ENCODE results near the gene CTRL. TPM values are rescaled to one million over a fixed set of nuclear protein-coding genes. Genes with fewer than 3 reads are reported as not detected.
"Not testable (repeated sequence)": the region's sequence is repeated elsewhere in the genome, so short reads cannot be mapped to it uniquely, and the experiment has no call there.

The CTRL gene
- total RNA-seq, 2 donors from 2014 or later = 1.1 to 1.2 TPM

DNA sequence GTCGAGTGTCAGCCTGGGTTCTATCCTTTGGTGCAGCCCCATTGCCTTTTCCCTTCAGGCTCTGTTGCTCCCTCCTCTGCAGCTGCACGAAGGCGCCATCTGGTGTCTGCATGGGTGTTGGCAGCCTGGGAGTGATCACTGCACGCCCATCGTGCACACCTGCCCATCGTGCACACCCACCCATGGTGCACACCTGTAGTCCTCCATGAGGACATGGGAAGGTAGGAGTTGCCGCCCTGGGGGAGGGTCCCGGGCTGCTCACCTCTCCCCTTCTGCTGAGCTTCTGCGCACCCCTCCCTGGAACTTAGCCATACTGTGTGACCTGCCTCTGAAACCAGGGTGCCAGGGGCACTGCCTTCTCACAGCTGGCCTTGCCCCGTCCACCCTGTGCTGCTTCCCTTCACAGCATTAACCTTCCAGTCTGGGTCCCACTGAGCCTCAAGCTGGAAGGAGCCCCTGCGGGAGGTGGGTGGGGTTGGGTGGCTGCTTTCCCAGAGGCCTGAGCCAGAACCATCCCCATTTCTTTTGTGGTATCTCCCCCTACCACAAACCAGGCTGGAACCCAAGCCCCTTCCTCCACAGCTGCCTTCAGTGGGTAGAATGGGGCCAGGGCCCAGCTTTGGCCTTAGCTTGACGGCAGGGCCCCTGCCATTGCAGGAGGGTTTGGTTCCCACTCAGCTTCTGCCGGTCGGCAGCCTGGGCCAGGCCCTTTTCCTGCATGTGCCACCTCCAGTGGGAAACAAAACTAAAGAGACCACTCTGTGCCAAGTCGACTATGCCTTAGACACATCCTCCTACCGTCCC lies 2.9 kb downstream of the CTRL start:
- intact Hi-C loops (cut with DNase I) = loop anchor here (5.0 kb wide), 3 partner anchors 46 to 101 kb away; partner anchors contain the start of gene NRN1L (in 1 of the 2)
- peak; percentile 92 for DNase-seq (ENCODE audit: low spot score)

DNA sequence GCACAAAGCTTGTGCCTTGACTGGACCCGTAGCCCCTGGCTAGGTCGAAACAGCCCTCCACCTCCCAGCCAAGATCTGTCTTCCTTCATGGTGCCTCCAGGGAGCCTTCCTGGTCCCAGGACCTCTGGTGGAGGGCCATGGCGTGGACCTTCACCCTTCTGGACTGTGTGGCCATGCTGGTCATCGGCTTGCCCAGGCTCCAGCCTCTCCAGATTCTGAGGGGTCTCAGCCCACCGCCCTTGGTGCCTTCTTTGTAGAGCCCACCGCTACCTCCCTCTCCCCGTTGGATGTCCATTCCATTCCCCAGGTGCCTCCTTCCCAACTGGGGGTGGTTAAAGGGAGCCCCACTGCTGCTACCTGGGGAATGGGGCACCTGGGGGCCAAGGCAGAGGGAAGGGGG lies 3.5 kb downstream of the CTRL start:
- intact Hi-C loops (cut with DNase I) = loop anchor here (5.0 kb wide), 3 partner anchors 46 to 101 kb away; partner anchors contain the start of gene NRN1L (in 1 of the 2)
- no peak for DNase-seq (ENCODE audit: low spot score)

DNA sequence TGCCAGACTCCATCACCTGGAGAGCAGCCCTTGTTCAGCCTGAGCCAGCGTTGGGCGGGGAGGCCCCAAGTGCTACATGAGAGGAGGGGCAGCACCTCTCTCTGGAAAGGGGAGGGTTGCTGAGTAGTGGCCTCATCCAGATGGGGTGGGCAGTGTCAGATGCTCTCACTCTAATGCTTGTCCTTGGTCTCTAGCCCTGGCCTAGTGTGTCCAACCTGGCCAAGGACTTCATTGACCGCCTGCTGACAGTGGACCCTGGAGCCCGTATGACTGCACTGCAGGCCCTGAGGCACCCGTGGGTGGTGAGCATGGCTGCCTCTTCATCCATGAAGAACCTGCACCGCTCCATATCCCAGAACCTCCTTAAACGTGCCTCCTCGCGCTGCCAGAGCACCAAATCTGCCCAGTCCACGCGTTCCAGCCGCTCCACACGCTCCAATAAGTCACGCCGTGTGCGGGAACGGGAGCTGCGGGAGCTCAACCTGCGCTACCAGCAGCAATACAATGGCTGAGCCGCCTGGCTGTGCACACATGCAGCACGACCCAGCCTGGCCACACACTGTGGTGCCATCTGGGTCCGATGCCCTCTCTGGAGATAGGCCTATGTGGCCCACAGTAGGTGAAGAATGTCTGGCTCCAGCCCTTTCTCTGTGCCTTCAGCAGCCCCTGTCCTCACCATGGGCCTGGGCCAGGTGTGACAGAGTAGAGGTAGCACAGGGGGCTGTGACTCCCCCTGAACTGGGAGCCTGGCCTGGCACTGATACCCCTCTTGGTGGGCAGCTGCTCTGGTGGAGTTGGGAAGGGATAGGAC lies 4.3 kb downstream of the CTRL start:
- DNase-seq (ENCODE audit: low spot score) = no peak
- intact Hi-C loops (cut with DNase I) = loop anchor here (2.0 to 5.0 kb wide), 4 partner anchors 45 to 109 kb away; partner anchors contain the start of gene NRN1L (in 1 of the 2)

DNA sequence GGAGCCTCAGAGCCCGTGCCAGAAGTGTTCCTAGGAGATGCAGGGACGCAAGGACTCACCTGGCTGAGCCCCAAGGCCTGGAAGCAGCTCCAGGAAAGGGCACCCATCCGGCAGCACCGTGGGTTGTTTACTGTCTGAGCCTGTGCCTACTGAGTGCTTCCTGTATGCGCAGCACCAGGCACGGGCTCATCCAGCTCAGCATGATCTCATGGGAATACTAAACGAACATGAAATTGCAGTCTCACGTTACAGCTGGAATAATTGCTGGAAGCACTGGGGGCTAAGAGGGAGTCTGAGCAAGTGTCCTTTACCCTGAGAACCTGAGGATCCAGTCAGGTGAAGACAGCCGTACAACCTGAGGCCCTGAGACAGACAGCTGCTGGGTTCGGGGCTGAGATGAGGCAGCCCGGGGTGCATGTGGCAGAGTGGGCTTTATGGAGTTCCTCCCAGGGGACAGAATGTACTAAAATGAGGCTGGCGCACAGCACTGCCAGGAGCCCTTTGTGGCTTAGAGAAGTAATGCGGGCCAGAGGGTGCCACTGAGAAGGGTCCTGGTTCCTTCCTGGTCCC lies 5.4 kb downstream of the CTRL start:
- no peak for DNase-seq (ENCODE audit: low spot score)
- intact Hi-C loops (cut with DNase I) = loop anchor here (2.0 to 5.0 kb wide), 4 partner anchors 44 to 107 kb away; partner anchors contain the start of gene NRN1L (in 1 of the 2)

DNA sequence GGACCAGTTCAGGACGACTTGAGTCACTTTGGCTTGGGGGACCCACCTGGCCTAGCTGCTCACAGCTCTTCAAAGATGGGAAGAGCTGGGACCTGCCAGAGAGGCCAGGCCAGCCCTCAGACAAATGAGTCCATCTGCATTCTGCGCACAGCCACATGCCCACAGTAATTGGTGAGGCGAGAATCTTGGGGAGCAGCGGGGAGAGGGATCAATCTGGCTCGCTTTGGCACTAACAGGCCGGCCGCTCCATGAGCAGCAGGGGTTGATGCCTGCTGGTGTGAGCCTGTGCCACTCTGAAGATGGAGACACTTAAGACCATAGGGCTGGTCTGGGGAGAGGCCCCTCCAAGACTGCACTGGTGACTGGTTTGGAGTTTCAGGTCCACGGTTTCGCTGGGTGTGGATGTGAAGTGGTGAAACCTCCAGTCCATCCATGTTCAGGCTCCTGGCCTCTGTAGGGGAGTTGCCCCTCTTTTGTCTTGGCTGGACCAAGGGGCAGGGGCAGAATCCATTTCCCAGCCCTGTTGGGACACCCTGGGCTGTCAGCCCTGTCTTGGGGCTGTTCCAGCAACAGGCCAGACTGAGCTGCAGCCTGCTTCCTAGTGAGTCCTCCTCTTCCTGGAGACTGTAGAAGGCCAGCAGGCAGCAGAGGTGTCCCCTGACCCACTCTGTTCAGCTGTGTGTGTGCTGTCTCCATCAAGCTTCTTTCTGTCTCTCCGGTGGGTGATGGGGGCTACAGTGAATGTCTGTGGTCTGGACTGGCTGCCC lies 7.3 kb downstream of the CTRL start:
- intact Hi-C loops (cut with DNase I) = no loop called here
- DNase-seq (ENCODE audit: low spot score) = no peak

DNA sequence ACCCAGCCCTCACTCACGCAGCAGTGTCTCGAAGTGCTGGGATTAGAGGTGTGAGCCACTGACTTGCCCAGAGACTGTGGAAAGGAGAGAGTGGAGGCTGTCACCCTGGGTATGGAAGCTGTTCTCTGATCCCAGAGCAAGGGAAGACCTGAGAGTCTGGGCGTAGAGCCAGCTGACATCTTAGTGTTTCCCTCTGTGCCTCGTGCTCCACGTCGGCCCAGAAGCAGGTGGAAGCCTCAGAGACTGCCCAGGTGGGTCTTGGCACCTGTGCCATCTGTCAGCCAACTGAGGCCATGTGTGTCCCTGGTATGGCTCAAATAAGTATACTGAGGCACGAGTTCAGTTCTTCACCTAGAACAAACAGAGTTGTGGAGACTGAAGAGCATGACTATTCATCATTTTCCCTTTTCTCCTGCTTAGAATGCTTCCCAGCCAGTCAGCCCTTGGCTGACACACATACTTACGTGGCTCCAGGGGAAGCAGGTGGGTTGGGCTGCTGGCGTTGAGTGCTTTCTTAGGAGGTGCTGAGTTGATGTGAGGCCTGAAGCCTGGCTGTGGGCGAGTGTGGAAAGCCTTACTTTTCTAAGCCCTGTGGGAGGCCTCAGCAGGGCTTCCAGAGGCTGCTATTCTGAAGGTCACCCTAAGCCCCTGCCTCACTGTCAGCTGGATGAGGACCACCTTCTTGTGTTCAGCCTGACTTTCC lies 8.1 kb downstream of the CTRL start:
- intact Hi-C loops (cut with DNase I) = no loop called here
- no peak for DNase-seq (ENCODE audit: low spot score)

DNA sequence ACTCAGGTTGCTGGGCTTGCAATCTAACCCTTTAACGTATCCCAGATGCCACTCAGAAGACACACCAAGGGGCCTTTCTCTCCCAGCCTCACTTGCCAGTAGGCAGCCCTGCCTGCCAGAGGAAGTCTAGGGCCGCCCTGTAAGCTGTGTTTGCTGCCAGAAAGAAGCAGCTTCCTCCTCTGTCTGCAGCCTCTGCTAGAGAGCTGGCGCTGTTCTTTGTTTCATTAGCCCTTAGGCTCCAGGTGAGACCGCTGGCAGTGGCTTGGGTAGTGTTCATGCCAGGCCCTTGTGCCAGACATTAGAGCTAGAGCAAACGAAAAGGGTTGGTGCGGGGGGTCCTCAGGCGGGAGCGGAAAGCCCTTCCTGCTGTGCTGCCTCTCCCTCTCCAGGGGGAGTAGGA lies 8.9 kb downstream of the CTRL start:
- intact Hi-C loops (cut with DNase I) = no loop called here

DNA sequence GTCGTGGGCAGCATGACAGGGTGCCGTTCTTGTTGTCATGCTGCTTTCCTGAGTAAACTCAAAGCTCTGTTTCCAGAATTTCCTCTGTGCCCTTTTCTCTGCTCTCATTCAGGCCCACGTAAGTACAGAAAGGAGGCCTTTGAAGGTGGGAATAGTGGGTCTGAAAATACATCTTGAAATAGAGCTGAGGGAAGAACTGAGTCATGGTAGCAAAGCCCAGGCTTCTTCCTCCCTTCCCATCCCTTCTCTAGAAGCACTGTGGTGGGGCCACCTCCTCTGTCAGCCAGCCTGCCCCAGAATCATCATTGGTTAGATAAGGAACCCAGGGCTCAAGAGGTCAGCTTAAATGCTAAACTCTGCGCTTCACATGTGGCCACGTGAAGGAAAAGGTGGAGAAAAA lies 9.4 kb downstream of the CTRL start:
- no peak for DNase-seq (ENCODE audit: low spot score)
- intact Hi-C loops (cut with DNase I) = no loop called here

More for the DNA sequence above, 8.9 kb downstream of the CTRL start:
- DNase-seq (ENCODE audit: low spot score) = no peak

DNA sequence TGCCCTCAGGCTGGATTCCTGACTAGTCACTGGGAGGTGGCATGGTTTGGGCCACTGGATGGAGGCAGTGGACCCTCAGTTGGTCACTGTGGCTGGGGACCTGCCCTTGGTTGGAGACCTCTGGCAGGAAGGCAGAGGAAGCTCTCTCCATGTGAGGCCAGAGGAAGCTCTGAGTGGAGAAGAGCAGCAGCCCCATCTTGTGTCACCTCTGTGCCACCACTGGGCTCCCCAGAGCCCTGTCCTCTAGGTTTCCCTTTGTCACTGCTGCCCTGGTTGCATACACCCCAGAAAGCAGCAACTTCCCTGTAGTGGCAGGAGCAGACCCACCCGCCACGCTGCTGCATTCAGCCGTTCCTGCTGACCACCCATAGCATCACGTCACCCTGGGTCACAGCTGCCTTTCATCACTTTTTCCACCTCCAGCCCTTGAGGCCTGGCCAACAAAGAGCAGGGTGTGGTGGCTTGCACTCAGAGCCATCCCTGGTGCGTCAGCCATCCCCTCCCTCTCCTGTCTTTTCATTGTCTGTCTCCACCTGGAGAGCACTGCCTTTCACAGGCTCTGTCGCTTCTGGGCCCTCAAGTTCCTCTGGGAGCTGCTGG lies 11.9 kb downstream of the CTRL start:
- intact Hi-C loops (cut with DNase I) = no loop called here
- no peak for DNase-seq (ENCODE audit: low spot score)

DNA sequence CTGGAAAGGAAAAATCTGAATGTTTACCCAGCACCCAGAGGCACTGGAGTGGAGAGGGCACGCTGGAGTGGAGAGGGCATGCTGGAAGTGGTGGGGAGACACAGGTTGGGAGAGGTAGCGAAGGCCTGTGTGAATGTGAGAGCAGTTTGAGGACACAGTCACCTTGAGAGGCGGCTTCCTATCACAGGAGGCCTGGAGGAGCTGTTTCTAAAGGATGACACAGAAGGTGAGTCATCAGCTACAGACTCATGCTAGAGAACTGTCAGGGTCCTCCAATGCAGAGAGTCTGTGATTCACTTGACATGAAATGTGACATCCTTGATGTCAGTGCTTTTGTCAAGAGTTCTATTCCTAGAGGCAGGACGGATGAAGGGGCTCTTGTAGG lies 13.8 kb downstream of the CTRL start:
- DNase-seq (ENCODE audit: low spot score) = no peak
- intact Hi-C loops (cut with DNase I) = no loop called here

DNA sequence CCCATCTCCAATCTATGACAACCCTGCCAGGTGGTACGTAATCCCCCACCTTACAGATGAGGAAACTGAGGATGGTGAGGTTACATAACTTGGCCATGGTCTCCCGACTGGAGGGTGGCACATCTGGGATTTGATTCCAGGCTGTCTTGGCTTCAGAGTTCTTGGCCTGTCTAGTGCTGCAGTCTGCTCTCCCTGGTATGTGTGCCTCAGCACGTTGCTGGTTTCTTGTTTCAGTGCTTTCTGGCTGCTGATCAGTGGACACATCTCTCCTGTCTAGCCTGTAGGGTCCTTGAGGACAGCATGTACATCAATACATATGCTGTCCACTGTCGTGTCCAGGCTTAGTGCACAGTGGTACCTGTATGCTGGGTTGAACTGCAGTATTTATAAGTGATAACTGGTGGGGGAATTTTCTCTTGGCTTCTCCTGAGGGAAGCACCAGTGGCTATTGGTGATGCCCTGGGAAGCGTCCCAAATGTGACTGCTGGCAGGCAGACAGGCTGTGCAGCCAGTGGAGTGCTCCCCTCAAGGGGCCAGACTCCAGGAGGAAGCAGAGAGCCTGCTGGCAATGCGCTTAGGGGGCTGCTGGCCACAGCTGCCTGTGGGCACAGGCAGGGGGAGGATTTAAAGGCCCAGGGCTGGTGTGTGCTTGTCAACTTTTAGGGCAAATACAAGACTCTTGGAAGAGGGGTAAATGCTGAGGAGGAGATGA lies 14.4 kb downstream of the CTRL start:
- intact Hi-C loops (cut with DNase I) = no loop called here
- DNase-seq (ENCODE audit: low spot score) = no peak

DNA sequence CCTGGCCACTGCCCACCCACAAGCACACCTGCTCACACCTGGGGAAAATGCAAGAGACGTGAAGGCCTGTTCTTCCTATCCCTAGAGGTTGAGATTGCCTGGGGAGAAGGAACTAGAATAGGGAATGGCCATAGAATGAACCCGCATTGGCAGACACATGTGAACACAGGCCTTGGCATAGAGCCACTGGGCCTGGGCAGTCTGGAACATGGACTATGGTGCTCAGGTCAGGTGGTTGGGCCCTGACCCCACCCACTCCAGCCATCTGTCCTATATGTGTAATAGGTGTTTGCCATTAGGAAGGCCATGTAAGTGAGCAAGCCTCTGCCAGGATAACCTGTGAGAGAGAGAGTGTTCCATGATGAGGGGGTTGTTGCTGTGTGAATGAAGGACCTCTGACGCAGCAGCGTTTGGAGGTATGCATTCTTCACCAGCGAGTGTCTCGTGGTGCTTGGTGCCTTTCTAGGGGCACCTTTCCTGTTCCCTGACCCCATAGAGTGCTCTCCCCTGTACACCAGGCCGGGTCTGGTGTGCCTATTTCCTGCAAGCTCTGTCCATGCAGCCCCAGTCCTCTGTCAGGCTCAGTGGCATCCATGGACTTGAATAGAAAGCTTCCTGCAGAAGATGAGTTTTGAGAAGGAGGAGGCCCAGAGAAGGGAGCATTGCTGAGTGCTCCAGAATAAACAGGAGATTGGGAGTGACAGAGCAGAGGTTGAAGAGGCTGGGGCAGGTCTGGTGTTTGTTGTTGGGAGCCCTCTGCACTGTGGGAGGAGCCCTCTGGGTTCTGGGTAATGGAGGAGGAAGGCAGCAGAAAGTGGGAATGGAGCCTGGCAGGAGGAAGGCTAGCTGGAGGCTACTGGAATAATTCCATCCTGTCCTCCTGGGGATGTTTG lies 15.6 kb downstream of the CTRL start:
- intact Hi-C loops (cut with DNase I) = no loop called here
- DNase-seq (ENCODE audit: low spot score) = no peak

DNA sequence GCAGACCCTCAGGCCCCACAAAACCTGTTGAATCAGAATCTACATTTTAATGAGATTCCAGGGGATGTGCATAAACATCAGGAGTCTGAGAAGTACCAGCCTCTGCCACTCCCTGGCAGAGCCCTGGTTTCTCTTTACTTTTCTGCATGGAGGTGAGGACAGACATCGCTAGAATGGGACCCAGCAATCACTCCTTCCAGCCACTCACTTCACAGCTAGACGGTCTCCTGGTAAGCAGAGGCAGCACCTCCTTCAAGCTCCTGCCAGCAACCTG lies 16.2 kb downstream of the CTRL start:
- intact Hi-C loops (cut with DNase I) = not testable (repeated sequence)

DNA sequence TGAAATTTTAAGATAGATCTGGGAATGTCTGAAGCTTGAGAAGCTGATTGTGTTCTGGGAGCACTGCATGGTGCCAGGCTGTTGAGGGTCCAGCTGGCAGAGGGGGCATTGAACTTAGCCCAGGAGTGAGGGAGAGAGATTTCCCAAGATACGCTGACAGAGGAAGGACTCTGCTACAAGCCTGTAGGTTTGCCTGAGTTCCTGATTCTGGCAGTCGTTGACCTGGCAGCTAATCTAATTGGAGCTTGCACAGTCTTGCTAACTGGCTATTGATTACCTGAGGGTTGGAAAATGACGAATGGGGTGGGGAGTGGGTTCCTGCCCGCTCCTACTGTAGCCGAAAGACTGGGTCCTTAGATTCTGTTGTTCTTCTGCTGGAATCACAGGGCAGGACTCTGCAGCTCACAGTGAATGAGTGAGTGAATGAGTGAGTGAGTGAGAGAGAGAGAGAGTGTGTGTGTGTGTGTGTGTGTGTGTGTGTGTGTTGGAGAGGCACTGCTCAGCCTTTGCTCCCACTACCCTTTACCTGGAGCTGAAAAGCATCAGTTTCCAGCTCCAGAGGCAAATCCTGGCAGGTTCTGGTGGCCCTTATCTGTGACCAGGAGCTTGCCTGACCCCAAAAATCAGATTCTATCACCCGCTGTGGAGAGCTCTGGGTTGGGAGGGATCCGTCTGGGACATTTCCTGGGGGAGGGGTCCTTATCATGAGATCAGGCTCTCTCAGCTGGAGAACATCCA lies 16.7 kb downstream of the CTRL start:
- DNase-seq (ENCODE audit: low spot score) = no peak
- intact Hi-C loops (cut with DNase I) = no loop called here

More for the DNA sequence above, 16.2 kb downstream of the CTRL start:
- DNase-seq (ENCODE audit: low spot score) = not testable (repeated sequence)

DNA sequence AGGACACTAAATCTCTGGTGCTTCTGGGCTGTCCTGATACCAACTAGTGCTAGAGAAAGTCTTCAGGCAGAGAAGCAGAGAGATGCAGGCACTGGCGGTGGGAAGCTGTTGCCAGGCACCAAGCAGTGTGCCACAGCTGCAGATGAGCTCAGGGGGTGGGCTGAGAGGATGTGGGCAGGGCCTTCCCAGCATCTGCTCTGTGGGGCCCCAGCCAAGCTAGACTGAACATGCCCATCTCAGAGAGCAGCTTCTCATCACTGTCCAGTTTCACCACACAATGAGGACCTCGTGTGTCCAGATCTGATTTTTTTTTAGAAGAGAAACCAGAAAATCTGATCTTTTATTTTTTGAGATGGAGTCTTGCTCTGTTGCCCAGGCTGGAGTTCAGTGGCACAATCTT lies 21.5 kb downstream of the CTRL start:
- no peak for DNase-seq (ENCODE audit: low spot score)
- intact Hi-C loops (cut with DNase I) = no loop called here

DNA sequence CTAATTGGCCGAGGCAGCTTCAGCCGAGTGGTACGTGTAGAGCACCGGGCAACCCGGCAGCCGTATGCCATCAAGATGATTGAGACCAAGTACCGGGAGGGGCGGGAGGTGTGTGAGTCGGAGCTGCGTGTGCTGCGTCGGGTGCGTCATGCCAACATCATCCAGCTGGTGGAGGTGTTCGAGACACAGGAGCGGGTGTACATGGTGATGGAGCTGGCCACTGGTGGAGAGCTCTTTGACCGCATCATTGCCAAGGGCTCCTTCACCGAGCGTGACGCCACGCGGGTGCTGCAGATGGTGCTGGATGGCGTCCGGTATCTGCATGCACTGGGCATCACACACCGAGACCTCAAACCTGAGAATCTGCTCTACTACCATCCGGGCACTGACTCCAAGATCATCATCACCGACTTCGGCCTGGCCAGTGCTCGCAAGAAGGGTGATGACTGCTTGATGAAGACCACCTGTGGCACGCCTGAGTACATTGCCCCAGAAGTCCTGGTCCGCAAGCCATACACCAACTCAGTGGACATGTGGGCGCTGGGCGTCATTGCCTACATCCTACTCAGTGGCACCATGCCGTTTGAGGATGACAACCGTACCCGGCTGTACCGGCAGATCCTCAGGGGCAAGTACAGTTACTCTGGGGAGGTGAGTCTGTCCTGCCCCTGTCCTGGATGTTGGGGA lies 22.5 kb downstream of the CTRL start:
- DNase-seq (ENCODE audit: low spot score) = no peak
- intact Hi-C loops (cut with DNase I) = no loop called here
